Prostate gland (tissue), 2 donors: ENCODE data around the gene AP1G2.

Experiments used
- CTCF ChIP-seq, 4 experiments: fragments of 200-600 bp in 2 of 4; fragments of 450-650 bp in 2 of 4; sonication (generic) in 2 of 4; IDR thresholded peaks; 1 replicate in 3 of 4; 2 replicates in 1 of 4; pipeline ENCODE4 v1.5.1; 2016 to 2019; ENCODE audit warnings: antibody characterized with exemption in 4 of 4, mild to moderate bottlenecking in 2 of 4, moderate library complexity in 2 of 4
- POLR2AphosphoS5 ChIP-seq: sonication (generic); formaldehyde crosslinking; IDR thresholded peaks from one replicate; pipeline ENCODE4 v1.6.1; 2017; ENCODE audit warnings: antibody characterized with exemption

- TF ChIP-seq CTCF (IDR thresholded peaks at IDR 0.05) (no peak), POLR2AphosphoS5 (no peak)
Observed at GRCh38 chr14:23529016-23529415, 38.6 kb downstream of the AP1G2 start.
